GM18498 (cell line): ENCODE measurements around the gene CNOT10.
"Not testable (repeated sequence)": the region's sequence is repeated elsewhere in the genome, so short reads cannot be mapped to it uniquely, and the experiment has no call there.

Experiments
- ATAC-seq: cut with Tn5 transposase; IDR thresholded peaks from one replicate; pipeline ENCODE4 v1.9.1; 2021; ENCODE audit warnings: mild to moderate bottlenecking, moderate library complexity; ENCODE audit not compliant: unreplicated experiment

CNOT10 gene, protein sequence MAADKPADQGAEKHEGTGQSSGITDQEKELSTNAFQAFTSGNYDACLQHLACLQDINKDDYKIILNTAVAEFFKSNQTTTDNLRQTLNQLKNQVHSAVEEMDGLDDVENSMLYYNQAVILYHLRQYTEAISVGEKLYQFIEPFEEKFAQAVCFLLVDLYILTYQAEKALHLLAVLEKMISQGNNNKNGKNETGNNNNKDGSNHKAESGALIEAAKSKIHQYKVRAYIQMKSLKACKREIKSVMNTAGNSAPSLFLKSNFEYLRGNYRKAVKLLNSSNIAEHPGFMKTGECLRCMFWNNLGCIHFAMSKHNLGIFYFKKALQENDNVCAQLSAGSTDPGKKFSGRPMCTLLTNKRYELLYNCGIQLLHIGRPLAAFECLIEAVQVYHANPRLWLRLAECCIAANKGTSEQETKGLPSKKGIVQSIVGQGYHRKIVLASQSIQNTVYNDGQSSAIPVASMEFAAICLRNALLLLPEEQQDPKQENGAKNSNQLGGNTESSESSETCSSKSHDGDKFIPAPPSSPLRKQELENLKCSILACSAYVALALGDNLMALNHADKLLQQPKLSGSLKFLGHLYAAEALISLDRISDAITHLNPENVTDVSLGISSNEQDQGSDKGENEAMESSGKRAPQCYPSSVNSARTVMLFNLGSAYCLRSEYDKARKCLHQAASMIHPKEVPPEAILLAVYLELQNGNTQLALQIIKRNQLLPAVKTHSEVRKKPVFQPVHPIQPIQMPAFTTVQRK

DNA sequence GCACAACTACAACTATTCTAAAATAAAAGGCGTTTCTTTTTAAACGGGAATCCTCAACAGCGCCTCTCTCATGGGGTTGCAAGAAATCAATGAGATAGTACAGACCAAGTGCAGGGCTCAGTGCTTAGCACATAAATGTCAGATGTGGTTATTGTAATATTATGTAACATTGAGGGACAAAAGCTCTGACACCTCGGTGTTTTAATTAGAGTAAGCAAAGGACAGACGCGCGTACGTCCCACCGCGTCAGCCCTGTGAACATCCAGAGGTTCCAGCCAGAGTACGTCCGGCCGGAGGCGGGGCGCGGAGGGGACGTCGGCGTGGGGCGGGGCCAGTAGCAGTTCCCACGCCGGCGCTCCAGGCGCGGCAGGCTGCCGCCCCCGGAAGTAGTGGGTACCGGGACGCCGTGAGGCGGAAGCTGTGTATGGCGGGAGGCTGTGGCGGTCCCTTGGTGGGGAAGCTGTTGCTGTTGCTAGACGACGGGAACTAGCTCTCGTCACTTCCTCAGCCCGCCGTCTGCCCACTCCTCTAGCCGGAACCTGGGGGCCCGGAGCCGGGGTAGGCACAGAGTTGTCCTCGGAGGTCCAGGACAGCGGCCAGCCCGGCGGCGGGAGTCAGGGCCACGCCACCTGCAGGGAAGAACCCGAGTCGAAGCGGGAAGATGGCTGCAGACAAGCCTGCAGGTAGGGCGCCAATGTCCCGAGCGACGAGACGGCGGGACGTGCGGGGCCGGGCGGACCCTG lies at the start of gene CNOT10:
Gene CNOT10, plus strand, starts transcription at position 389 of the 743 bp plus-strand sequence. Its CDS starts 273 bp downstream, at position 662.
- ATAC-seq: peak; percentile 98

DNA sequence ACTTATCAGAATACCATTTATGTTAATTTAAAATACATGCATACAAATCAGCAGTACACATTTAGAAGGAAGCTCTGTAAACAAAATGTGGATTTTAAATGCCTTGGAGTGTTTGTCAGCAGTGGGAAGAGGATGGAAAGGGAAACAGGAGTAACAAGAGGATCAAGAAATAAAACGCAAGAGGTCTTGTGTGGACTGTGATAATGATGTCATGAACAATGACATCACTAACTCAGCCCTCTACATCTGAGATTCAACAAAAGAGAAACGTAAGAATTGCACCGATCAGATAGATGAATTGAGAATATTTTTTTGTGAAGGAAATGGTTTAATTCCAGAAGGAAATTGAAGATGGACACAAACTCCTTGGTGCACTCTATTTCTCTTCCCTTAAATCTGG lies 44.0 kb upstream of the CNOT10 start:
- ATAC-seq: no peak

DNA sequence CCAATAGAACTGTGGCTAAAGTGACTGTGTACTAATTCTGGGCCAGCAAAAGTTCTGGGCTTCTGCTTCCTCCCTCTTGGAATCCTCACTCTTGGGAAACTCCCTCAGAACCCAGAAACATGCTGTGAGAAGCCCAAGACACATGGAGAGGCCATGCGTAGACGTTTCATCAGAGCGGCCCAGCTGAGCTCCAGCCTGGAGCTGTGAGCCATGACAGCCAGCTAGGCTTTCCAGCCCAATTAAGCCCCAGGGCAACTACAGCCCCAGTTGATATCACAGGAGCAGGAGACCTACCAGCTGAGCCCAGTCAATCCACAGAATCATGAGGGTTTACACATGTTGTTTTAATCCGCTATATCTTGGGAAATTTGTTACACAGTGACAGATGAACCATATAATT lies 43.6 kb upstream of the CNOT10 start:
- no peak for ATAC-seq

DNA sequence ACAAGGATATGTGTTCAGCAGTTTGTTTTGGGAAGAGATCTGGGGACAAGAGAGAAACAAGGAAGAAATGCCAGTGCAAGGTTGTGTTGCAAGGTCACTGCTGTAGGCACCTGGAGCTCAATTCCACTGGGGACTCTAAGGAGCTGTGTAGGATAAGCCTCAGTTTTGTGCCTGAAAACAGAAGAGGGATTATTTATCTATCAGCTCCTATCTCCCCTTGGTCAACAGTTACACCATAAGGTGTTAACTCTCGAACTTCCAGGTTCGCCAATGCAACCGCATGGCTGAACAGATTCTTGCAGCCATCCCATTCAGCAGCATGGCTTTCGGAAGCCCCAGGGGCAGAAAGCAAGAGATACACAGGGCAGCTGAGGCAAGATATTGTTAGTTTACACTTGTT lies 41.6 kb upstream of the CNOT10 start:
- ATAC-seq: no peak

DNA sequence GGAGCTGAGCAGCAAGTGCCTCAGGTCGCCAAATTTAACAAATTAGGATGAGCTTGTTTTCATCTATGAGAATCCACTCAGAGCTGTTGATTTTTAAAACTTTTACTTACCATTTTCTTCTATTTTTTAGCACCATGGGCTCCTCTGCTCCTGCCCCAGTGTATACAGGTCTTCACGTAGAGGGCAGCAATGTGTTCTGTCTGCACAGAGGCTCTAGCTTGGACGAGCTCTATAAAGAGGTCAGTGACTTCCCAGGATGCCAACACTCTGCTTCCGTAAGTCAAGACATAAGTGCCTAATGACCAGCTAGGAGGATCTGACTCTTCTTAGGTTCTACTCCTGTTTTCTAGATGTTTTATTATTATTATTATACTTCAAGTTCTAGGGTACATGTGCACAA lies 41.2 kb upstream of the CNOT10 start:
- no peak for ATAC-seq

DNA sequence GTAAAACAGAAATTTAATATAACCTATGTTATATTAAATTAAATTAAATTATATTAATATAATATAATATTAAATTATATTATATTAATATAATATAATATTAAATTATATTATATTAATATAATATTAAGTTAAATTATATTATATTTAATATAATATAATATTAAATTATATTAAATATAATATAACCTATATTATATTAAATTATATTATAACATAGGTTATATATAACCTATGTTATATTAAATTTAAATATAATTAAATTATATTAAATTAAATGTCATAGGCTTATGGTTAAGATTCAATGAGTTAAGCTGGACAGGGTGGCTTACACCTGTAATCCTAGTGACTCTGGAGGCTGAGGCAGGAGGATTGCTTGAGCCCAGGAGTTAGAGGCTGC lies 40.6 kb upstream of the CNOT10 start:
- ATAC-seq: no peak

DNA sequence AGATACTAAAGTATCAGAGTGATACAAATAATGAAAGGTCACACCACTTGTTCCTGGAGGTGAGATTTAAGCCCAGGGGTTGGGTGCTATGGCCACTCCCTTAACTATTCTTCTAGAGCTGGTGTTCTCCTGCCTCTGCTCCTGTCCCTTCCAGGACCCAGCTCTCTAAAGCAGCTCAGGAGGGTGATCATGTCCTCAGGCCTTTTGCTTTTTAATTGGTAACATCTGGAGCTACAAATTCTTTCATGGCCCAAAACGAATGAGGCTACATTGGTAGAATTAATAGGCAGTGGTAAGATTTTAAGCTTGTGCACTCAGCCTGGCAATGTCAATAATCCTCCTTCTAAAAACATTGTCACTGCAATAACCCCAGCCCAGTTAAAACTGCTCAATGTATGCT lies 38.2 kb upstream of the CNOT10 start:
- ATAC-seq: no peak

DNA sequence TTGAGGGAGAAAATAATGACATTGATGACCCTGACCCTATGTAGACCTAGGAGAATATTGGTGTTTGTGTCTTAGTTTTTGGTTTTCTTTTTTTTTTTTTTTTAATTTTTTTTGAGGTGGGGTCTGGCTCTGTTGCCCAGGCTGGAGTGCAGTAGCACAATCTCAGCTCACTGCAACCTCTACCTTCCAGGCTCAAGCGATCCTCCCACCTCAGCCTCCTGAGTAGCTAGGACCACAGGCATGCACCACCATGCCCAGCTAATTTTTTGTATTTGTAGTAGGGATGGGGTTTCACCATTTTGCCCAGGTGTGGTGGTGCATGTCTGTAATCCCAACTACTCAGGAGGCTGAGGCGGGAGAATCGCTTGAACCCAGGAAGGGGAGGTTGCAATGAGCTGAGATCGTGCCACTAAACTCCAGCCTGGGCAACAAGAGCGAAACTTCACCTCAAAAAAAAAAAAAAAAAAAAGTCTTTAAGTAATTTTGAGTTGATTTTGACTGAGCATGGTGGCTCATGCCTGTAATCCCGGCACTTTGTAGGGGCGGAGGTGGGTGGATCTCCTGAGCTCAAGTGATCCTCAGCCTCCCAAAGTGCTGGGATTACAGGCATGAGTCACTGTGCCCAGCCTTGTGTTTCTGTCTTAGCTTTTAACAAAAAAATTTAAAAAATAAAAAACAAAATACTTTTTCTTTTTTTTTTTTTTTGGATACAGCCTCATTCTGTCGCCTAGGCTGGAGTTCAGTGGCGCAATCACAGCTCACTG lies 32.5 kb upstream of the CNOT10 start:
- not testable (repeated sequence) for ATAC-seq

DNA sequence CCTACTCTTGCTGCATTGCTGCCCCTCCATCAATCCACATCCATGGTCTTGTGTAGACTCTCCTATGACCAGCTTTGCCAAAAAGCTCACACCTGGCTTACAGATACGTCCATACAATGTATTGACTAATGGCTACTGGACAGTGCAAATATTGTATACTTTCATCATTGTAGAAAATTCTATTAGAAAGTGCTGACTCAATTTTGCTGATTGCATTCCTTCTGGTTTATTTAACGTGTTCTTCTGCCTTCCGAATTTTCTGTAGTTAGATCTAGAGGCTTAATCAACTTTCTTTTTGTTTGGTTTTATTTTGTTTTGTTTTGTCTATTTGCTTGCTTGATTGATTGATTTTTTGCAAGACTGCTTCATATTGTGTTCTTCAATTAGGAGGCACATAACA lies 29.8 kb upstream of the CNOT10 start:
- no peak for ATAC-seq

DNA sequence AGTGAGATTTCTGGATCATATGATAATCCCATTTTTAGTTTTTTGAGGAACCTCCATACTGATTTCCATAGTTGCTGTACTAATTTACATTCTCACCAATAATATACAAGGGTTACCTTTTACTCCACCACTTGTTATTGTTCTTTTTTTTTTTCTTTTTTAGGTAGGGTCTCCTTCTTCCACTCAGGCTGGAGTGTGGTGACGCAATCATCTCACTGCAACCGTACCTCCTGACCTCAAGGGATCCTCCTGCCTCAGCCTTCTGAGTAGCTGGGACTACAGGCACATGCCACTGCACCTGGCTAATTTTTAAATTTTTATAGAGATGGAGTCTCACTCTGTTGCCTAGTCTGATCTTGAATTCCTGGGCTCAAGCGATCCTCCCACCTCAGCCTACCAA lies 24.4 kb upstream of the CNOT10 start:
- no peak for ATAC-seq

DNA sequence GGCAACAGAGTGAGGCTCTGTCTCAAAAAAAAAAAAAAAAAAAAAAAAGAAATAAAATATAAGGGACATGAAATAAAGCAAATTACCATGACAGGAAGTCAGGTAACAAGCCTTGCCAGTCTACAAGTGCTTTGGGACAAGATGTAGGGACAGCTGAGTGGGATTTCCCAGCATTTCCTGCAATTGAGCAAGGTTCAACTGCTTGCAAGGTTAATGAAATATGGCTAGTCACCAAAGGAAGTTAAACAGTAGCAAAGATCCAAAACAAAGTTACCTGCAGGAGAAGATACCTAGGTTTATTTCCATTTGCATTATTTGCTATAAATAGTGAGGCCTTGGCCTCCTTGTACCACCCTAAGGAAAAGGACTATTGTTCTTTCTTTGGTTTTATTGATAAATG lies 22.3 kb upstream of the CNOT10 start:
- no peak for ATAC-seq

DNA sequence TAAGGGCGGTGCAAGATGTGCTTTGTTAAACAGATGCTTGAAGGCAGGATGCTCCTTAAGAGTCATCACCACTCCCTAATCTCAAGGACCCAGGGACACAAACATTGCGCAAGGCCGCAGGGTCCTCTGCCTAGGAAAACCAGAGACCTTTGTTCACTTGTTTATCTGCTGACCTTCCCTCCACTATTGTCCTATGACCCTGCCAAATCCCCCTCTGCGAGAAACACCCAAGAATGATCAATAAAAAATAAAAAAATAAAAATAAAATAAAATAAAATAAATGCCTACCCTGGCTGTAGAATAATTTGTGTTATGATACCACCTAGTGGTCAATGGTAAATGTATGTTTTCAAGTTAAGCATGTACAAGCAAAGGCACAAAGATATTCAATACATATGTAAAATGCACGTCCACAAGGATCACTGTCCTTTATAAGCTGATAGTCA lies 20.3 kb upstream of the CNOT10 start:
- ATAC-seq: not testable (repeated sequence)

DNA sequence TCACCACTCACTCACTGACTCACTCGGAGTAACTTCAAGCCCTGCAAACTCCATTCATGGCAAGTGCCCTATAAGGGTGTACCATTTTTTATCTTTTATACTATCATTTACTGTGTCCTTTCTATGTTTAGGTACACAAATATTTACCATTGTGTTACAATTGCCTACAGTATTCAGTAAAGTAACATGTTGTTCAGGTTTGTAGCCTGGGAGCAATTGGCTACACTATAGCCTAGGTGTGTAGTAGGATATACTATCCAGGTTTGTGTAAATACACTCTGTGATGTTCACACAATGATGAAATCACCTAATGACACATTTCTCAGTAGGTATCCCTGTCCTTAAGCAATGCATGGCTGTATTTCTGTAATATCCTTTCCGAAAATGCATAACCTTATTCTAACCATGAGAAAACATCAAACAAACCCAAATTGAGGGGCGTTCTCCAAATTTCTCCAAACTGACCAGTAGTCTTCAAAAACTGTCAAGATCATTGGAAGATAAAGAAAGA lies 17.9 kb upstream of the CNOT10 start:
- ATAC-seq: no peak

DNA sequence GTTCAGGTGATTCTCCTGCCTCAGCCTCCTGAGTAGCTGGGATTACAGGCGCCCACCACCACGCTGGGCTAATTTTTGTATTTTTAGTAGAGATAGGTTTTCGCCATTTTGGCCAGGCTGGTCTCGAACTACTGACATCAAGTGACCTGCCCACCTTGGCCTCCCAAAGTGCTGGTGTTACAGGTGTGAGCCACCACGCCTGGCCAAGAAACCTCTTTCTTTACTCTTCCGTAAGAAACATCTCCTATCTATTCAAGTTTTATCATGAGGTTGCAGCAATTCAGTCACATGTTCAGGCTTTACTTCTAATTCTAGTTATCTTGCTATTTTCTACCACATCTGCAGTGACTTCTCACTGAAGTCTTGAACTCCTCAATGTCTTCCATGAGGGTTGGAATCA lies 15.8 kb upstream of the CNOT10 start:
- ATAC-seq: not testable (repeated sequence)

DNA sequence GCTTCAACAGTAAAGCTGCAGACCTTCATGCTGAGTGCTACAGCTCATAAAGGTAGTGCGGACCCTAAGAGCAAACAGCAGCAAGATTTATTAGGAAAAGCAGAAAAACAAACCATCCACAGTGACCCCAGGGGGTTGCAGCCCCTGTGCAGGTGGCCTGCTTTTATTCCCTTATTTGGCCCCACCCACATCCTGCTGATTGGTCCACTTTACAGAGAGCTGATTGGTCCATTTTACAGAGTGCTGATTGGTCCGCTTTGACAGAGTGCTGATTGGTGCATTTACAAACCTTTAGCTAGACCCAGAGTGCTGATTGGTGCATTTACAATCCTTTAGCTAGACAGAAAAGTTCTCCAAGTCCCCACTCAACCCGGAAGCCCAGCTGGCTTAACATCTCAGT lies 11.3 kb upstream of the CNOT10 start:
- ATAC-seq: not testable (repeated sequence)

DNA sequence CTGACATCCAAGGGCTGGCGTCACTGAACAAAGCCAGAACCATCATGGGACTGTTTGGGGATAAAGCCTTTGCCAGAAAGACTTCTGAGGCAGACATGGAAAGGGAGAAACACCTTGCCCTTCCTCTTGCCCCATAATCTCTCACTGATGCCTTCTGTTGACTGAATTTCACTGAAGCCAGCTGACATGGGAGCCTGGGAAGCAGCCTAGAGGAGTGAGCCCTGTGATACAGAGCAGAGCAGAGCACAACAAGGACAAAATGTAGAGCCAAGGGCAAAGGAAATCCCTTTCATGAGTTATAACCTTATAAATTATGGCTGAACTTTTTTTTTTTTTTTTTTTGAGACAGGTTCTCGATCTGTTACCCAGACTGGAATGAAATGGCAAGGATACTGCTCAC lies 9.8 kb upstream of the CNOT10 start:
- ATAC-seq: no peak

DNA sequence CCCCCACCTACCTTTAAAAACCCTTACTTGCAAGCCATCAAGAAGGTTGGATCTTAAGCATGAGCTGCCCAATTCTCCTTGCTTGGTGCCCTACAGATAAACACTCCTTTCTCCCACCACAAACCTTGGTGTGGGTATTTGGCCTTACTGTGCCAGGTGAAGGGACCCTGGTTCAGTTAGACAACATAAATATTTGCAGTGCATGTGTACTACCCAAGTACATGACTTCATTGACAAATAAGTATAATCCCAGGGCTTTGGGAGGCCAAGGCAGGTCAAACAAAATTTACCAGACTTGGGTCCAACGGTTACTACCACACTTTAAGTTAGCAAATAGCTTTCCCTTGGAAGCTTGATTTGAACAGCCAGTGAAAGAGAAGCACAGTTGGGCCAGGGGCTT lies 9.3 kb upstream of the CNOT10 start:
- no peak for ATAC-seq

DNA sequence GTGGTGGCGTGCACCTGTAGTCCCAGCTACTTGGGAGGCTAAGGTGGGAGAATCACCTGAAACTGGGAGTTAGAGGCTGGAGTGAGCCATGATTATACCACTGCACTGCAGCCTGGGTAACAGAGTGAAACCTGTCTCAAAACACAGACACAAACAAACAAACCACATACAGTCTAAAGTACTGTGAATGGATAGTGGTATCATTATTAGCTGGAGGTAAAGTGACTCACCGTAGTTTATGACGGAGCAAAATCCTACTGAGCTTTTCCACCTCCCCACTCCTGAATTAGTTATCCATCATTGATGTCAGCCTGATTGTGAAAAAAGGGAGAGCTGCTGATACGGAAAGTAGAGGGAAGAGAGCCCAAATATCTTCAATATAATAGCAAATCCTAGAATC lies 3.2 kb upstream of the CNOT10 start:
- ATAC-seq: no peak

DNA sequence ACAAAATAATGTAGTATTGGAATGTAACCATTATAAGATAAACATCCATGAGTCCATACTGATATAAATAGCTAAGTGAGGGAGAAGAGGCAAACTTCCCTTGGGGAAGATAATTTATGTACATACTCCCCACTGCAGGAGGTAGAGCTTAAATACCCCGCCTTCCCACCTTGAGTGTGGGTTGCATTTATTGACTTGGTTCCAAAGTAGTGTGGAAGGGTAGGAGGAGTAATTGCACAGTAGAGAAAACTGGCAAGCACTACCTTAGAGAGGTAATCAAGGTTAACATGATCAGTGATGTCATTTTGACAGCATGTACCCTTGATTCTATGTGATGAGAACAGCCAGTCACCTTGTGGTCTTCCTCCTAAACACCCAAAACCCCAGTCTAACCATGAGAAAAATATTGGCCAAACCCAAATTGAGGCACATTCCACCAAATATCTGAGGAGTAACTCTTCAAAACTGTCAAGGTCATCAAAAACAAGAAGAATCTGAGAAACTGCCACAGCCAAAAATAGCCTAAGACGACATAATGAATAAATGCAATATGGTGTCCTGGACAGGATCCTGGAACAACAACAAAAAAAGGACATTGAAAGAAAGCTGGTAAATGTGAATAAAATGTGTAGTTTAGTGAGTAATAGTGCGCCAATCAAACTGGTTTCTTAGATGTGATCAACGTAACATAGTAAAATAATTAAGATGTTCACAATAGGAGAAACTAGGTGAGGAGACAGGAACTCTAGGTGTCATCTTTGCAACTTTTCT lies 774 bp upstream of the CNOT10 start:
- ATAC-seq: no peak
